HG03045 (cell line): ENCODE data around the gene RAB7B.

Experiments used
- ATAC-seq: cut with Tn5 transposase; IDR thresholded peaks from one replicate; pipeline ENCODE4 v1.9.1; 2021; ENCODE audit warnings: mild to moderate bottlenecking, moderate library complexity; ENCODE audit not compliant: unreplicated experiment

RAB7B gene

DNA sequence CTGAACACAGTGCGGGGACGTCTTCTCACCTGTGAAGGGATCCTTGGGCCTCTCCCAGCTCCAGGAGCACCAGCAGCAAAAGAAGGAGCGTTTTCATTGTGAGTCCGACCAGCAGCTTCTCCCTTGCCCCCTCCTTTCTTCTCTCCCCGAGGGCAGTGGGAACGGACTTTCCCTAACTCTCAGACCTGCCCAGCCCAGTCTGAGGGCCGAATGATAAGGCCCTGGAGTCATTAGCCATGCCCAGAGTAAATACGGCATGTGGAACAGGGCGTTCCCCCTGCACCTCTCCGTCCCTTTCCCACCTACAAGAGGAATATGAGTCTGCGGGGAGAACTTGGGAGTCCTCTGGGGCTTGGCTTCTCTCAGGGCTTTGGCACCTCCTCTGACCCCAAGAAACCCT is 20.5 kb upstream of the RAB7B start, which contains the start of gene CTSE:
CTSE (minus strand) TSS at position 201 of the 400 bp plus-strand sequence; CDS start at position 97, 104 bp downstream.
- ATAC-seq: no peak

- ATAC-seq: no peak
These were observed 19.6 kb upstream of the RAB7B start for GRCh38 chr1:206022766-206023165.

DNA sequence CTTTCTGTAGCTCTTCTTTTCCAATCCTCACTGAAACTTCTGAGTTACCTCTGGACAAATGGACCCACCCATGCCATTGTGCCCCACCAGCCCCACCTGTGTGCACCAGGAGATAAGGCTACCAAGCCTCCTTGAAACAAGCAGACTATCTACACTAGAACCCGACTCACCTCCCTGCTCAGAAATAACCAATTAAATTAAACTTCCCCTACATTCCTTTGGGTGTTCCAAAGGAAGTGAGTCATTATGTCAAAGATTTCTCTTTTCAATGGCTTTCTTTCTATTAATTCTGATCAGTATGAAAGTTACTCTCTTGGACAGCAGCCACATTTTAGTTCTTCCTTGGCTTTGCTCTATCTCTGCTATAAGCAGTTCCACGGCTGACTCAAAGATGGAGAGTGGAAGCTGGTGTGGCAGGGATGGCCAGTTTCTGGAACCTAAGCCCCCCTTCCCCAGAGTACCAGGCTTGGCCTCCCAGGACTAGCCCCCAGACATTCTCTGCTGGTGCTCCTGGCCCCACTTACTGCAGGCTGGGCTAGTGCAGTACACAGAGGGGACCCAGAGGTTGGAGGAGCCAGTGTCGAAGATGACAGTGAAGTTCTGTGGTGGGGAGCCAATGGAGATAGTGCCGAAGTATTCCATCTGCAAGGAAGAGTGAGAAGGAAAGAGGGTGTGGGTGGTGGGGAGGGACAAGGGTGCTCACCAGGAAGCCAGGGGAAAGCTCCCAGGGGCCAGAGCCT is 18.6 kb upstream of the RAB7B start:
- no peak for ATAC-seq

- no peak for ATAC-seq
These were observed 17.9 kb upstream of the RAB7B start for GRCh38 chr1:206021008-206021625.

- ATAC-seq: no peak
These were observed 17.3 kb upstream of the RAB7B start for GRCh38 chr1:206020393-206021007.

DNA sequence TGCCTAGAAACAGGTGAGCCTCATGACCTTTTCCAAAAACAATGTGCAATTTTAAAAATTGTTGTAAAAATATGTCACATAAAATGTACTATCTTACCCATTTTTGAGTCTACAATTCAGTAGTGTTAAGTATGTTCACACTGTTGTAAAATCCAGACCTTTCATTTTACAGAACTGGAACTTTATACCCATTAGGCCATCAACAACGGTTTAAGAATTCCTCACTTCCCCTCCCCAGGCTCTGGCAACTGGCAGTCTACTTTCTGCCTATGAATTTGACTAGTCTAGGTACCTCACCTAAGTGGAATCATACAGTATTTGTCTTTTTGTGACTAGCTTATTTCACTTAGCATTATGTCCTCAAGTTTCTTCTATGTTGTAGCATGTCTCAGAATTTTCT is 11.9 kb upstream of the RAB7B start:
- ATAC-seq: no peak

GRCh38 chr1:206014601-206015000 is 11.4 kb upstream of the RAB7B start:
- no peak for ATAC-seq

GRCh38 chr1:206013026-206013795 is 10.0 kb upstream of the RAB7B start:
- ATAC-seq: no peak

GRCh38 chr1:206012086-206012859 is 9.1 kb upstream of the RAB7B start:
- ATAC-seq: peak; percentile 90

GRCh38 chr1:206011057-206011456 is 7.9 kb upstream of the RAB7B start:
- no peak for ATAC-seq

DNA sequence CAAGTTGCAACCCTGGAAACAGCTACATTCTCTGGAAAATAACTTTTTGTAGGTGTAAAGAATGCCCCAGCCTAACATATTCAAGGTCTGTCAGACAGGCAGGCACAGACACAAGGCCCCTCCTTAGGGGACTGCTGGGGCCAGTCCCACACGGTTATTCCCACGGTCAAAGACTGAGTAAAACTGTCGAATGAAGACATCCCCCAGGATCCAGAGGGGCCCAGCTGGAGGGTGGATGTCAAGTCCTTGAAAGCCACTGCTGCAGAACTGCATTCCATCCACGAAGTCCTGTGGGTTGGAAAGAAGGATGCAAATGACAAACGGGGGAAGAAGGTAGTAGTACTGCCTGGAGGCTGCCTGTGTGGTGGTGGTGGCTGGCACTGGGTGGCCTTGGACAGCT is 6.9 kb upstream of the RAB7B start:
- ATAC-seq: no peak

DNA sequence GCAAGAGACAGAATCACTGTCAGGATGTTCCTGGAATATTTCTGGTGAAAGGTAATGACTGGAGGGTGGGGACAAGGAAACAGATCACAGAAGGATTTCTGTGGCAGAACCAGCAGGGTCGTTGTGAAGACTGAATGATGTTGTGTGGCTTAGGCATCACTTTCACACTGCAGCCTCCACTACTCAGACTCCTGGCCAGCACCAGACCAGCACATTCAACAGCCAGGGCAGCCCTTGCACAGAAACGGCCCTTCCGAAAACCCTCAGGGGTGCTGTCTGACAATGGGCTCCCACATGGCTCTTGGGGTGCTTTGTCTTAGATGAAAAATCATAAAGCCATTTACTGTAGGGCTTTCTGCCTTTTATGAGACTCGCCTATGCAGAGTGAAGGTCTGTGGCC is 3.8 kb upstream of the RAB7B start:
- no peak for ATAC-seq

DNA sequence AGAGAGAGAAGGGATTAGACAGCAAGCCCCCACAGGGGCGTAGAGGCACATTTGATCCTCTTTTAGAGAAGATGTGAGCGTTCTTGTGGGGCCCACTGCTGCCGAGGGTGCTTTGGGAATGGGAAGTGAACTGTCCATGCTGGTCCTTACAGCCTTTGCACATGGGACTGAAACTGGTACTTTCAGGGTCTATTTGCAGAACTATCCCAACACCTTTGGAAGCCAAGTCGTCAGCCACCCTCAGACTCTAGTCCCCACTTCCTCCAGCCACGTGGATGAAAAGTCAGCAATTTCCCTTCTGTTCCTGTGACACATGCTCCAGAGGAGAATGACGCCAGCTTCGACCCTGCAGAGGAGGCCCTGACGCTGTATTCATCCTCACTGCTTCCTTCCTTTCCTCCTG is 2.6 kb upstream of the RAB7B start:
- ATAC-seq: no peak

DNA sequence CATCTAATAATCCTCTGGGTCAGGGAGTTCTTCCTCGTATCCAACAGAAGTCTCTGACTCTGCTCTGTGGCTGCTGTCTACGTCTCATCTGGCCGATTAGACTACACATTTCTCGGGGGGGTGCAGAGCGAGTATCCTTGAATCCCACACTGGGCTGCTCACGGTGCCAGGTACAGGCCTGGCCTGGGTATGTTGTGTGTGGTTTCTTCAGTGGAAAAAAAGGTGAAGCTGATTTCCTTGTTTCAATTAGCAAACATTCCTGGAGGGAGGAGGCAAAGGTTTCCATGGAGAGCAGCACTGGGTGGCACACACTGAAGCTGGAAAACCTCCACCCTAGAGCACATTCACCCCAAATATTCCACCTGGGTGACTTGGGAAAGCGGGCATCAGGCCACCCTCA is 2.0 kb upstream of the RAB7B start:
- ATAC-seq: no peak

- no peak for ATAC-seq
These were observed 1.6 kb upstream of the RAB7B start for GRCh38 chr1:206004826-206005225.

- no peak for ATAC-seq
These were observed 932 bp upstream of the RAB7B start for GRCh38 chr1:206003854-206004800.

DNA sequence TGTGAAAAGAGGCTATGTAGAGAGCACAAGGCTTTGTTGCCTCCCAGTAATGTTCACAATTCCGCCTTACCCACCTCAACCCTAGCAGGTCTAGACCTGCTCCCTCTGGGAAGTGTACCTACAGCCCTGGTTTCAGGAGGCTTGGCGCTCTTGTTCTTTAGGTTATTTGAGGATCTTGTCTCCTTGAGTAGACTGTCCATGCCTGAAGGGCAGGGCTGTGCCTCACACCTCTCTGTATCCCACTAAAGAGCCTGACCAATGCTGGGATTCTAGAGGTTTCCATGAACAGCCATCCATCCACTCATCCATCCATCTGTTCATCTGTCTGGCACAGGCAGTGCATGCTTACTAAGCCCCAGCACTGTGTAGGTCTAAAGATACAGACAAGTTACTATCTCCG is 1.0 kb downstream of the RAB7B start:
- ATAC-seq: no peak

DNA sequence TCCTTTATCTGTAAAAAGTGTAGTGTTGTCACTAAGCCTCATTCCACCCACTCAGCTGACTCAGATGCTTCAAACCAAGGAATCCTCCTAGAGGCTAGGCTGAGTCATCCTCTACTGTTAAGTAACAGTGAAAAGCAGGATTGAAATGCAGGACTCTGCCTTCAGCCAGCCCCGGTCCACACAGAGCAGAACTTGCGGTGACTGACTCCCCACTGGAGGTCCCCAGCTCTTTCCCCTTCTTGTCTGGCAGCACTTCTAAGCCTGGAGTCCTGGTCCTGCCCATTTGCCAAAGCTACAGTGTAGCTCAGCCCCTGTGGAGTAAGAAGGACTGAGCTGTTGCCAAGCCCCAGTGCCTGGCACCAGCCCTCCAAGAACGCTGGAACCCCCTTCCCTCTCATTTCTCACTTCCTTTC is 1.7 kb downstream of the RAB7B start:
- ATAC-seq: no peak

DNA sequence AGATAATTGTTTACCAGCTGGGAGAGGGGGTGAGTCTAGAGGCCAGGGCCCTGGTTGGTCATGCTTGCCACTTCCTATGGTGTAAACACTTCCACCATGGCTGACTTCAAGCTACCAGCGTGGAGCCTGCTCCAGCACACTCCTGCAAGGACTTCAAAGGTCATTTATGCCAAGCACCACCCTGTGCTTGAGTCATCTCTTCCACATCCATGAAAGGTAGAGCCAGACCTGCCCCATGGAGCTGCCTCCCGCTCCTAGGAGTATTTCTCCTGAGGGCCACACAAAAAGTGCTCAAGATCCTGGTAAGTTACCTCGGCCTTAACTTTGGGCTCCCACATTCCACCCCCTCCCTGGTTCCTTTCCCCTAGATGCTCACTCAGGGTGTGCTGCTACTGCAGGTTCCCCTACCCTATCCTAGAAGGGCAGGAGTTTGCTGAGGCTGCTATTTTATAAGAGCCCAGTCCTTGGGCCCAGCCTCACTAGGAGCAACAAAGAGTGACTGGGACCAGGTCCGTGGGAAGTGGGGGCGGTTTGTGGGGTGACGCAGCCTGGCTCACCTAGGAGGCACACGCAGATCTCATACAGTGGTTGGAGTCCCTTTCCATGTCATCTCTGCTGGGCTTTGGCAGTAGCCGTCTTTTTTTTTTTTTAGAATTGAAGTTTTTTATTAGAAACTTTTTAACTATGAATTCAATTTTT is 2.4 kb downstream of the RAB7B start:
- ATAC-seq: no peak
